Measurements from ENCODE around the gene CBLN3. TPM values are rescaled to one million over a fixed set of nuclear protein-coding genes. Genes with fewer than 3 reads are reported as not detected.
A peak's percentile ranks its signal among the peaks of the same experiment; 100 is the strongest.

The CBLN3 gene
- total RNA-seq, 2 donors from 2014 or later: 0.33 to 4.9 TPM

GRCh38 chr14:24416254-24416931 is 13.1 kb downstream of the CBLN3 start:
- TF ChIP-seq POLR2A (IDR thresholded peaks at IDR 0.05) (no peak), CTCF (IDR thresholded peaks at IDR 0.05) (no peak)
- no peaks in the 10 kb centered on the region for H3K27me3 ChIP-seq
- no peak overlapping the region for H3K4me3 ChIP-seq
- DNase-seq (peak in 1 of 4 donors; percentile 14), ATAC-seq (no peak)
- no peaks in the 10 kb centered on the region for H3K9me3 ChIP-seq
- no peak overlapping the region for H3K27ac ChIP-seq
- peaks cover 30% of the 10 kb centered on the region for H3K4me1 ChIP-seq
- WGBS, 2 donors: 77 to 79% methylated on average over 6 to 18 of the region's 19 CpGs
- intact Hi-C loops (cut with DNase I): no loop called here
- H3K36me3 ChIP-seq (replicated peaks in 1 of 2; ENCODE audit: insufficient read depth in 1 of 2, low read depth in 2 of 2): no peaks in the 10 kb centered on the region

GRCh38 chr14:24415421-24416253 is 13.8 kb downstream of the CBLN3 start:
- DNase-seq (peak in 1 of 4 donors; percentile 10), ATAC-seq (no peak)
- Histone ChIP-seq H3K27me3 (no peaks in the 10 kb centered on the region), H3K4me3 (no peak overlapping the region), H3K36me3 (replicated peaks in 1 of 2; ENCODE audit: insufficient read depth in 1 of 2, low read depth in 2 of 2) (no peaks in the 10 kb centered on the region), H3K9me3 (no peaks in the 10 kb centered on the region), H3K4me1 (peaks cover 25% of the 10 kb centered on the region), H3K27ac (no peak overlapping the region)
- WGBS, 2 donors: 90 to 91% methylated on average over 24 to 25 of the region's 25 CpGs
- intact Hi-C loops (cut with DNase I): no loop called here
- no peak for TF ChIP-seq CTCF (IDR thresholded peaks at IDR 0.05)
- no peak for TF ChIP-seq POLR2A (IDR thresholded peaks at IDR 0.05)

- H3K4me1 ChIP-seq: peaks cover 25% of the 10 kb centered on the region
Observed at GRCh38 chr14:24414732-24415420, 14.6 kb downstream of the CBLN3 start.

GRCh38 chr14:24414077-24414476 is 15.4 kb downstream of the CBLN3 start:
- H3K36me3 ChIP-seq (replicated peaks in 1 of 2; ENCODE audit: insufficient read depth in 1 of 2, low read depth in 2 of 2): no peaks in the 10 kb centered on the region
- H3K4me3 ChIP-seq: no peak overlapping the region
- H3K4me1 ChIP-seq: peaks cover 19% of the 10 kb centered on the region
- intact Hi-C loops (cut with DNase I): loop anchor here (5.0 kb wide), 1 partner anchor 42 kb away; no protein-coding TSS in a partner anchor
- H3K27ac ChIP-seq: no peak overlapping the region
- H3K9me3 ChIP-seq: no peaks in the 10 kb centered on the region
- no peak for ATAC-seq
- WGBS, 2 donors: 80 to 100% methylated on average over 1 of the region's 1 CpG
- no peak for DNase-seq
- TF ChIP-seq CTCF (IDR thresholded peaks at IDR 0.05): no peak
- TF ChIP-seq POLR2A (IDR thresholded peaks at IDR 0.05): no peak
- no peaks in the 10 kb centered on the region for H3K27me3 ChIP-seq

More at GRCh38 chr14:24414732-24415420, 14.6 kb downstream of the CBLN3 start:
- ATAC-seq: no peak
- TF ChIP-seq CTCF (IDR thresholded peaks at IDR 0.05): no peak
- no peak for TF ChIP-seq POLR2A (IDR thresholded peaks at IDR 0.05)
- no peak overlapping the region for H3K4me3 ChIP-seq
- 87 to 90% methylated on average over 10 to 15 of the region's 15 CpGs for WGBS, 2 donors
- intact Hi-C loops (cut with DNase I): loop anchor here (5.0 kb wide), 1 partner anchor 43 kb away; no protein-coding TSS in a partner anchor
- no peaks in the 10 kb centered on the region for H3K9me3 ChIP-seq
- peak in 1 of 4 donors; percentile 11 for DNase-seq
- H3K27me3 ChIP-seq: no peaks in the 10 kb centered on the region
- no peaks in the 10 kb centered on the region for H3K36me3 ChIP-seq (replicated peaks in 1 of 2; ENCODE audit: insufficient read depth in 1 of 2, low read depth in 2 of 2)
- H3K27ac ChIP-seq: no peak overlapping the region
